ENCODE data around the gene MATN1. TPM values are rescaled to one million over a fixed set of nuclear protein-coding genes. Genes with fewer than 3 reads are reported as not detected.
A peak's percentile ranks its signal among the peaks of the same experiment; 100 is the strongest.

MATN1 gene
- total RNA-seq, 1 donor from 2014 or later = not detected

GRCh38 chr1:30751830-30752650 is 28.7 kb upstream of the MATN1 start:
- Histone ChIP-seq H3K36me3 (no peaks in the 10 kb centered on the region), H3K4me1 (peaks cover 47% of the 10 kb centered on the region), H3K9me3 (no peaks in the 10 kb centered on the region), H3K27me3 (no peaks in the 10 kb centered on the region), H3K27ac (no peak overlapping the region), H3K4me3 (no peak overlapping the region)
- intact Hi-C loops (cut with DNase I) = no loop called here
- TF ChIP-seq CTCF (IDR thresholded peaks at IDR 0.05) = no peak
- ATAC-seq (no peak), DNase-seq (no peak)

GRCh38 chr1:30750731-30751291 is 27.4 kb upstream of the MATN1 start:
- ATAC-seq = no peak
- no peak for DNase-seq
- Histone ChIP-seq H3K4me1 (peaks cover 59% of the 10 kb centered on the region), H3K9me3 (no peaks in the 10 kb centered on the region), H3K4me3 (no peak overlapping the region), H3K27ac (no peak overlapping the region), H3K27me3 (no peaks in the 10 kb centered on the region), H3K36me3 (no peaks in the 10 kb centered on the region)
- TF ChIP-seq CTCF (IDR thresholded peaks at IDR 0.05) = no peak
- intact Hi-C loops (cut with DNase I) = no loop called here

GRCh38 chr1:30749691-30750583 is 26.6 kb upstream of the MATN1 start:
- H3K36me3 ChIP-seq = no peaks in the 10 kb centered on the region
- DNase-seq = no peak
- H3K27me3 ChIP-seq = no peaks in the 10 kb centered on the region
- no peaks in the 10 kb centered on the region for H3K9me3 ChIP-seq
- peaks cover 64% of the 10 kb centered on the region for H3K4me1 ChIP-seq
- no peak for ATAC-seq
- peak overlapping the region; percentile 65 for H3K27ac ChIP-seq
- TF ChIP-seq CTCF (IDR thresholded peaks at IDR 0.05) = no peak
- intact Hi-C loops (cut with DNase I) = no loop called here
- H3K4me3 ChIP-seq = no peak overlapping the region

- intact Hi-C loops (cut with DNase I) = no loop called here
- no peak for TF ChIP-seq CTCF (IDR thresholded peaks at IDR 0.05)
- H3K36me3 ChIP-seq = no peaks in the 10 kb centered on the region
- no peaks in the 10 kb centered on the region for H3K27me3 ChIP-seq
- no peaks in the 10 kb centered on the region for H3K9me3 ChIP-seq
- no peak overlapping the region for H3K4me3 ChIP-seq
- no peak for DNase-seq
- ATAC-seq = peak; percentile 3
- peak overlapping the region; percentile 65 for H3K27ac ChIP-seq
- peaks cover 68% of the 10 kb centered on the region for H3K4me1 ChIP-seq
These were observed 25.5 kb upstream of the MATN1 start for GRCh38 chr1:30748699-30749401.

GRCh38 chr1:30748098-30748698 is 24.8 kb upstream of the MATN1 start:
- peak; percentile 32 for ATAC-seq

More at GRCh38 chr1:30748098-30748698, 24.8 kb upstream of the MATN1 start:
- intact Hi-C loops (cut with DNase I) = no loop called here
- Histone ChIP-seq H3K4me3 (no peak overlapping the region), H3K4me1 (peaks cover 68% of the 10 kb centered on the region), H3K27ac (peak overlapping the region; percentile 65), H3K36me3 (no peaks in the 10 kb centered on the region), H3K27me3 (no peaks in the 10 kb centered on the region), H3K9me3 (no peaks in the 10 kb centered on the region)
- DNase-seq = no peak
- no peak for TF ChIP-seq CTCF (IDR thresholded peaks at IDR 0.05)

Measured in upper lobe of right lung (tissue), 1 donor.